Liver (tissue), 9 donors: ENCODE results near the gene TCF12. TPM values are rescaled to one million over a fixed set of nuclear protein-coding genes. Genes with fewer than 3 reads are reported as not detected.

Source experiments
- DNase-seq: peaks from one replicate; pipeline ENCODE4 v3.0.0-alpha.2; 2017; ENCODE audit warnings: low spot score
- H3K27ac ChIP-seq, 2 donors: one replicate each; pipeline ENCODE4 v1.7.0; 2013; ENCODE audit warnings: inconsistent platforms in 2 of 2, low read length in 2 of 2, control low read depth in 1 of 2, low read depth in 1 of 2, mild to moderate bottlenecking in 1 of 2
- H3K27me3 ChIP-seq, 4 donors: one replicate each; pipeline versions ENCODE4 v1.6.1 to v1.7.0; 2013; ENCODE audit warnings: low read length in 3 of 4, inconsistent platforms in 1 of 4, mild to moderate bottlenecking in 1 of 4, moderate library complexity in 1 of 4; ENCODE audit not compliant: control insufficient read depth in 4 of 4, insufficient read depth in 4 of 4
- H3K36me3 ChIP-seq, 4 donors: one replicate each; pipeline versions ENCODE4 v1.6.1 to v1.7.0; 2013; ENCODE audit warnings: low read length in 3 of 4, mild to moderate bottlenecking in 3 of 4, low read depth in 1 of 4, moderate library complexity in 1 of 4; ENCODE audit not compliant: control insufficient read depth in 4 of 4, insufficient read depth in 3 of 4
- H3K4me1 ChIP-seq, 4 donors: one replicate each; pipeline versions ENCODE4 v1.6.1 to v1.7.0; 2013; ENCODE audit warnings: low read length in 3 of 4, mild to moderate bottlenecking in 3 of 4, moderate library complexity in 1 of 4; ENCODE audit not compliant: control insufficient read depth in 4 of 4, insufficient read depth in 4 of 4
- H3K4me3 ChIP-seq, 3 donors: one replicate each; pipeline versions ENCODE4 v1.6.1 to v1.7.0; 2013; ENCODE audit warnings: low read length in 3 of 3, control low read depth in 1 of 3, low read depth in 1 of 3, mild to moderate bottlenecking in 1 of 3
- H3K9ac ChIP-seq, 2 donors: one replicate each; pipeline ENCODE4 v1.7.0; 2013; ENCODE audit warnings: low read length in 2 of 2, mild to moderate bottlenecking in 2 of 2, moderate library complexity in 2 of 2, control low read depth in 1 of 2, low read depth in 1 of 2
- H3K9me3 ChIP-seq, 4 donors: one replicate each; pipeline versions ENCODE4 v1.6.1 to v1.7.0; 2013; ENCODE audit warnings: low read length in 3 of 4; ENCODE audit not compliant: control insufficient read depth in 4 of 4
- EGR1 ChIP-seq, 2 donors: IDR thresholded peaks; 2 replicates each; pipeline ENCODE4 v1.6.1; 2016 to 2018; ENCODE audit warnings: antibody characterized with exemption in 2 of 2, low read depth in 2 of 2
- FOXA1 ChIP-seq: IDR thresholded peaks from 2 replicates; pipeline ENCODE4 v1.6.1; 2016; ENCODE audit warnings: antibody characterized with exemption
- FOXA2 ChIP-seq: IDR thresholded peaks from 2 replicates; pipeline ENCODE4 v1.6.1; 2016; ENCODE audit warnings: antibody characterized with exemption
- GABPA ChIP-seq, 2 donors: IDR thresholded peaks in 1 of 2; conservative IDR thresholded peaks in 1 of 2; 2 replicates each; pipeline ENCODE4 v1.6.1; 2016; ENCODE audit warnings: antibody characterized with exemption in 2 of 2, mild to moderate bottlenecking in 1 of 2, moderate library complexity in 1 of 2
- HNF4A ChIP-seq, 2 donors: conservative IDR thresholded peaks; 2 replicates each; pipeline ENCODE4 v1.6.1; 2016; ENCODE audit warnings: antibody characterized with exemption in 2 of 2, mild to moderate bottlenecking in 2 of 2
- HNF4G ChIP-seq: IDR thresholded peaks from 2 replicates; pipeline ENCODE4 v1.6.1; 2016; ENCODE audit warnings: antibody characterized with exemption
- JUND ChIP-seq, 2 donors: IDR thresholded peaks; 2 replicates each; pipeline ENCODE4 v1.6.1; 2016; ENCODE audit warnings: antibody characterized with exemption in 2 of 2
- NR2F2 ChIP-seq: IDR thresholded peaks from 2 replicates; pipeline ENCODE4 v1.6.1; 2016; ENCODE audit warnings: antibody characterized with exemption
- RAD21 ChIP-seq, 2 donors: IDR thresholded peaks; 2 replicates each; pipeline ENCODE4 v1.6.1; 2016; ENCODE audit warnings: antibody characterized with exemption in 2 of 2, mild to moderate bottlenecking in 2 of 2
- RXRA ChIP-seq, 2 donors: IDR thresholded peaks; 2 replicates each; pipeline ENCODE4 v1.6.1; 2017 to 2018; ENCODE audit warnings: antibody characterized with exemption in 2 of 2, mild to moderate bottlenecking in 1 of 2
- SP1 ChIP-seq: IDR thresholded peaks from 2 replicates; pipeline ENCODE4 v1.6.1; 2018; ENCODE audit warnings: antibody characterized with exemption, mild to moderate bottlenecking
- TAF1 ChIP-seq: conservative IDR thresholded peaks from 2 replicates; pipeline ENCODE4 v1.6.1; 2016; ENCODE audit warnings: antibody characterized with exemption, mild to moderate bottlenecking
- YY1 ChIP-seq: IDR thresholded peaks from 2 replicates; pipeline ENCODE4 v1.6.1; 2016; ENCODE audit warnings: antibody characterized with exemption, mild to moderate bottlenecking
- WGBS: extraction: QIAGEN DNeasy Blood & Tissue Kit; methylation state at CpG from one replicate; pipeline ENCODE4 v1.1.7; 2013; 5-methylcytosine and 5-hydroxymethylcytosine counted together
- polyA plus RNA-seq, 2 donors: library from polyadenylated mRNA; stranded (reverse) in 1 of 2; unstranded in 1 of 2; fragments of 200-250 nt in 1 of 2; fragments of >200 nt in 1 of 2; fragmentation: Nextera tagmentation in 1 of 2; extraction: Ambion mirVana in 1 of 2; gene quantifications; one replicate each; pipeline versions ENCODE4 v1.2.1 to v1.2.3, GENCODE V29; 2013 to 2015
- total RNA-seq, 2 donors: library from RNA; depleted of rRNA; stranded (reverse); fragments of >200 nt; gene quantifications; one replicate each; pipeline ENCODE4 v1.2.3, GENCODE V29; 2014
- TF ChIP-seq, protein P1 (sequence below): fragments of 150-350 bp; IDR thresholded peaks from 2 replicates; pipeline ENCODE4 v1.5.1; 2017; ENCODE audit warnings: improper control_type of control experiment, low read depth, low read length; ENCODE audit not compliant: missing input control
- TF ChIP-seq, protein P2 (sequence below): IDR thresholded peaks from 2 replicates; pipeline ENCODE4 v1.6.1; 2016; ENCODE audit warnings: antibody characterized with exemption, mild to moderate bottlenecking
- TF ChIP-seq, protein P3 (sequence below): IDR thresholded peaks from 2 replicates; pipeline ENCODE4 v1.6.1; 2016; ENCODE audit warnings: antibody characterized with exemption
- TF ChIP-seq, protein P4 (sequence below): IDR thresholded peaks from 2 replicates; pipeline ENCODE4 v1.6.1; 2016; ENCODE audit warnings: antibody characterized with exemption
- TF ChIP-seq, protein P5 (sequence below): IDR thresholded peaks from 2 replicates; pipeline ENCODE4 v1.6.1; 2016; ENCODE audit warnings: antibody characterized with exemption
- donor health status: healthy.
- donor health status: healthy.
- donor health status: healthy.
- donor health status: healthy.
- donor health status: healthy.

Gene TCF12
- total and polyA plus RNA-seq, 4 donors, result 8.7 to 38.3 (median 22.3) TPM

DNA sequence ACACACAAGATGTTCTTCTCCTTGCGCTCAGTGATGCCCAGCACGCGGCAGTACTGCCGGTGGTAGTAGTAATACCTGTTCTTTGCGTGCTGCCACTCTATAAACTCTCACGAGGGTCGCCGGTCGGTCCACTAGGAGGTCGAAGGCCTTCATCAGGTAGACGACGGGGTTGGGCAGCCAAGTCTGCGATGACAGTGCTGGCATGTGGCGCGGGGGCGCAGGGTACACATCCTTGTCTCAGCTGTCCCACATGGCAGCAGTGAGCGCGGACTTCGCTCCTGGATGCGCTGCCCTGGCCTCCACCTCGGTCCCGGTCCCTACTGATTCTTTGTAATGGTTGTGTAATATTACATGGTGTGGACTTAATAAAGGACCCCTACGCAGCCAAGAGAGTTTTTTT is 407.8 kb downstream of the TCF12 start:
- Histone ChIP-seq H3K27ac (no peak overlapping the region), H3K4me3 (no peak overlapping the region), H3K9me3 (no peaks in the 10 kb centered on the region), H3K4me1 (no peaks in the 10 kb centered on the region), H3K27me3 (peaks cover 0 to 3% (median 0%) of the 10 kb centered on the region in 4 donors), H3K36me3 (no peaks in the 10 kb centered on the region), H3K9ac (no peak overlapping the region)
- WGBS, result 85% methylated on average over 23 of the region's 23 CpGs
- no peak for DNase-seq
- no peak for TF ChIP-seq RAD21 (IDR thresholded peaks at IDR 0.05)
- TF ChIP-seq, protein P1, sequence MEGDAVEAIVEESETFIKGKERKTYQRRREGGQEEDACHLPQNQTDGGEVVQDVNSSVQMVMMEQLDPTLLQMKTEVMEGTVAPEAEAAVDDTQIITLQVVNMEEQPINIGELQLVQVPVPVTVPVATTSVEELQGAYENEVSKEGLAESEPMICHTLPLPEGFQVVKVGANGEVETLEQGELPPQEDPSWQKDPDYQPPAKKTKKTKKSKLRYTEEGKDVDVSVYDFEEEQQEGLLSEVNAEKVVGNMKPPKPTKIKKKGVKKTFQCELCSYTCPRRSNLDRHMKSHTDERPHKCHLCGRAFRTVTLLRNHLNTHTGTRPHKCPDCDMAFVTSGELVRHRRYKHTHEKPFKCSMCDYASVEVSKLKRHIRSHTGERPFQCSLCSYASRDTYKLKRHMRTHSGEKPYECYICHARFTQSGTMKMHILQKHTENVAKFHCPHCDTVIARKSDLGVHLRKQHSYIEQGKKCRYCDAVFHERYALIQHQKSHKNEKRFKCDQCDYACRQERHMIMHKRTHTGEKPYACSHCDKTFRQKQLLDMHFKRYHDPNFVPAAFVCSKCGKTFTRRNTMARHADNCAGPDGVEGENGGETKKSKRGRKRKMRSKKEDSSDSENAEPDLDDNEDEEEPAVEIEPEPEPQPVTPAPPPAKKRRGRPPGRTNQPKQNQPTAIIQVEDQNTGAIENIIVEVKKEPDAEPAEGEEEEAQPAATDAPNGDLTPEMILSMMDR, result no peak
- TF ChIP-seq RXRA (IDR thresholded peaks at IDR 0.05), result no peak
- TF ChIP-seq YY1, result no peak
- TF ChIP-seq, protein P2, sequence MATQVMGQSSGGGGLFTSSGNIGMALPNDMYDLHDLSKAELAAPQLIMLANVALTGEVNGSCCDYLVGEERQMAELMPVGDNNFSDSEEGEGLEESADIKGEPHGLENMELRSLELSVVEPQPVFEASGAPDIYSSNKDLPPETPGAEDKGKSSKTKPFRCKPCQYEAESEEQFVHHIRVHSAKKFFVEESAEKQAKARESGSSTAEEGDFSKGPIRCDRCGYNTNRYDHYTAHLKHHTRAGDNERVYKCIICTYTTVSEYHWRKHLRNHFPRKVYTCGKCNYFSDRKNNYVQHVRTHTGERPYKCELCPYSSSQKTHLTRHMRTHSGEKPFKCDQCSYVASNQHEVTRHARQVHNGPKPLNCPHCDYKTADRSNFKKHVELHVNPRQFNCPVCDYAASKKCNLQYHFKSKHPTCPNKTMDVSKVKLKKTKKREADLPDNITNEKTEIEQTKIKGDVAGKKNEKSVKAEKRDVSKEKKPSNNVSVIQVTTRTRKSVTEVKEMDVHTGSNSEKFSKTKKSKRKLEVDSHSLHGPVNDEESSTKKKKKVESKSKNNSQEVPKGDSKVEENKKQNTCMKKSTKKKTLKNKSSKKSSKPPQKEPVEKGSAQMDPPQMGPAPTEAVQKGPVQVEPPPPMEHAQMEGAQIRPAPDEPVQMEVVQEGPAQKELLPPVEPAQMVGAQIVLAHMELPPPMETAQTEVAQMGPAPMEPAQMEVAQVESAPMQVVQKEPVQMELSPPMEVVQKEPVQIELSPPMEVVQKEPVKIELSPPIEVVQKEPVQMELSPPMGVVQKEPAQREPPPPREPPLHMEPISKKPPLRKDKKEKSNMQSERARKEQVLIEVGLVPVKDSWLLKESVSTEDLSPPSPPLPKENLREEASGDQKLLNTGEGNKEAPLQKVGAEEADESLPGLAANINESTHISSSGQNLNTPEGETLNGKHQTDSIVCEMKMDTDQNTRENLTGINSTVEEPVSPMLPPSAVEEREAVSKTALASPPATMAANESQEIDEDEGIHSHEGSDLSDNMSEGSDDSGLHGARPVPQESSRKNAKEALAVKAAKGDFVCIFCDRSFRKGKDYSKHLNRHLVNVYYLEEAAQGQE, result no peak
- TF ChIP-seq FOXA1, result no peak

DNA sequence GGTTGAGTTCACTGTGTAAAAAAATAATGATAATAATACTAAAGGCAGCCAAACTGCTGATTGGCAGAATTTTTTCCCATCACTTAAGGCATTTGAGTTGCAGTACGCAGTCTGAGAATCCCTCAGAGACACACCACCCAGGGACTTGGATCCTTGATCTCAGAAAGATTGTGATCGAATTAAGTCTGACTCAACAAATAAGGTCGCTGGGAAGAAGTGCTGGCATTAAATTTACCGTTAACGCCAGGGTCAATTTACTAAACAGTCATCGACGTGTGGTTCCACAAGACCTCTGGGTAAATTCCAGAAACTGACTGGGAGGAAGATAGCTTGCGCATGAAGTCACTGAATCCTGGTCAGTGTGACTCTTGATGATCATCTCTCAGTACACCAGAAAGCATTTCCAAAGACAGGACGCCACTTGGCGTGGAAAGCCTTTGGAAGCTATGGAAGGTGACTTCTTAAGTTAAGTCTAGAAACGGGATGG is 409.6 kb downstream of the TCF12 start:
- Histone ChIP-seq H3K9me3 (no peaks in the 10 kb centered on the region), H3K4me3 (no peak overlapping the region), H3K4me1 (no peaks in the 10 kb centered on the region), H3K36me3 (no peaks in the 10 kb centered on the region), H3K9ac (no peak overlapping the region), H3K27ac (no peak overlapping the region), H3K27me3 (peaks cover 0 to 3% (median 0%) of the 10 kb centered on the region in 4 donors)
- no peak for DNase-seq
- 81% methylated on average over 11 of the region's 11 CpGs for WGBS
- TF ChIP-seq, protein P2, result no peak
- TF ChIP-seq FOXA1 (no peak), RXRA (IDR thresholded peaks at IDR 0.05) (no peak), RAD21 (IDR thresholded peaks at IDR 0.05) (no peak), TAF1 (no peak), YY1 (no peak), SP1 (no peak), GABPA (IDR thresholded peaks at IDR 0.05 in 1 of 2, conservative IDR thresholded peaks at IDR 0.05 in 1 of 2) (no peak), HNF4G (no peak), HNF4A (conservative IDR thresholded peaks at IDR 0.05) (no peak), EGR1 (IDR thresholded peaks at IDR 0.05; ENCODE audit: low read depth in 2 of 2) (no peak), FOXA2 (no peak), NR2F2 (no peak), JUND (IDR thresholded peaks at IDR 0.05) (no peak)
- TF ChIP-seq, protein P1, result no peak
- TF ChIP-seq, protein P3, sequence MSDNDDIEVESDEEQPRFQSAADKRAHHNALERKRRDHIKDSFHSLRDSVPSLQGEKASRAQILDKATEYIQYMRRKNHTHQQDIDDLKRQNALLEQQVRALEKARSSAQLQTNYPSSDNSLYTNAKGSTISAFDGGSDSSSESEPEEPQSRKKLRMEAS, result no peak
- TF ChIP-seq, protein P4, sequence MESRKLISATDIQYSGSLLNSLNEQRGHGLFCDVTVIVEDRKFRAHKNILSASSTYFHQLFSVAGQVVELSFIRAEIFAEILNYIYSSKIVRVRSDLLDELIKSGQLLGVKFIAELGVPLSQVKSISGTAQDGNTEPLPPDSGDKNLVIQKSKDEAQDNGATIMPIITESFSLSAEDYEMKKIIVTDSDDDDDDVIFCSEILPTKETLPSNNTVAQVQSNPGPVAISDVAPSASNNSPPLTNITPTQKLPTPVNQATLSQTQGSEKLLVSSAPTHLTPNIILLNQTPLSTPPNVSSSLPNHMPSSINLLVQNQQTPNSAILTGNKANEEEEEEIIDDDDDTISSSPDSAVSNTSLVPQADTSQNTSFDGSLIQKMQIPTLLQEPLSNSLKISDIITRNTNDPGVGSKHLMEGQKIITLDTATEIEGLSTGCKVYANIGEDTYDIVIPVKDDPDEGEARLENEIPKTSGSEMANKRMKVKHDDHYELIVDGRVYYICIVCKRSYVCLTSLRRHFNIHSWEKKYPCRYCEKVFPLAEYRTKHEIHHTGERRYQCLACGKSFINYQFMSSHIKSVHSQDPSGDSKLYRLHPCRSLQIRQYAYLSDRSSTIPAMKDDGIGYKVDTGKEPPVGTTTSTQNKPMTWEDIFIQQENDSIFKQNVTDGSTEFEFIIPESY, result no peak
- TF ChIP-seq, protein P5, sequence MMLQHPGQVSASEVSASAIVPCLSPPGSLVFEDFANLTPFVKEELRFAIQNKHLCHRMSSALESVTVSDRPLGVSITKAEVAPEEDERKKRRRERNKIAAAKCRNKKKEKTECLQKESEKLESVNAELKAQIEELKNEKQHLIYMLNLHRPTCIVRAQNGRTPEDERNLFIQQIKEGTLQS, result no peak
